ENCODE results near the gene RALGAPA2.

The RALGAPA2 gene

GRCh38 chr20:20501128-20501527, 211.3 kb downstream of the RALGAPA2 start:
- TF ChIP-seq CTCF (IDR thresholded peaks at IDR 0.05; ENCODE audit: low read depth, low read length): no peak
- no peak for DNase-seq (ENCODE audit: extremely low read depth, low read depth)

- TF ChIP-seq CTCF (IDR thresholded peaks at IDR 0.05; ENCODE audit: low read depth, low read length): no peak
- DNase-seq (ENCODE audit: extremely low read depth, low read depth): no peak
Measured at GRCh38 chr20:20500312-20500711, 212.1 kb downstream of the RALGAPA2 start.

GRCh38 chr20:20499439-20499838, 213.0 kb downstream of the RALGAPA2 start:
- DNase-seq (ENCODE audit: extremely low read depth, low read depth): no peak
- TF ChIP-seq CTCF (IDR thresholded peaks at IDR 0.05; ENCODE audit: low read depth, low read length): no peak

DNA sequence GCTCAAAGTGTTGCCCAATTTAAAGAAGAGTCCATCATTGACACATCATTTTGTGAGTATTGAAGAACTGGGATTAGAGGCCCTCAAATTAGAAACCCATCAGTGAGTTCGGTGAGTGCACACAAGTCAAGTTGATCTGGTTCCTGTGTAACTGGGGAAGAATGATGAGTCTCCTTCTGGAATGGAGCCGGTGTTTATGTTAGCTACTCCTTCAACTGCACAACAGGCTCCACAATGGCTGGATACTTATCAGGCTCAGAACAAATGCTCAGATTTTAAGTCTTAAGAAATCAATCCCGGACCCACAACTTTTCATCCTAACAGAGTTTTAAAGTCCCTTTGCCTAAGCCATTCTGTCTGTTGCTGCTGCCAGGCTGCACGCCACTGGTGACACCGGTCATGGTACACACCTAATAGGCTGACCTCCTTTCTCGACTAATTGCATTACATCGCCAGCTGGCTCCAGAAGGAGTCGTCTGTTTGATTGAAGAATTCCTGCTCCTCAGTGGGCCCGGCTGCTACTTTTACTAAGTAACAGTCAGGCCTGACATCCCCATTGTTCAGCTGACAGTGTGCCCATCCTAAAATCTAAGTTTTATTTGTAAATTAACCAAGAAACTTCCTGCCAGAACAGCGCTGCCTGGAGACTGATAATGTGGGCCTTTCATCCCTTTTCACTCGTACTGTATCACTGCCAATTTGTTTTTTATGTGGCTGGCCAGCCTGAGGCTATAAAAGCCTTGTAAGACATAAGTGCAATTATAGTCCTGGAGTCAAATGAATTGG, 214.2 kb downstream of the RALGAPA2 start:
- TF ChIP-seq CTCF (IDR thresholded peaks at IDR 0.05; ENCODE audit: low read depth, low read length): no peak
- no peak for DNase-seq (ENCODE audit: extremely low read depth, low read depth)

DNA sequence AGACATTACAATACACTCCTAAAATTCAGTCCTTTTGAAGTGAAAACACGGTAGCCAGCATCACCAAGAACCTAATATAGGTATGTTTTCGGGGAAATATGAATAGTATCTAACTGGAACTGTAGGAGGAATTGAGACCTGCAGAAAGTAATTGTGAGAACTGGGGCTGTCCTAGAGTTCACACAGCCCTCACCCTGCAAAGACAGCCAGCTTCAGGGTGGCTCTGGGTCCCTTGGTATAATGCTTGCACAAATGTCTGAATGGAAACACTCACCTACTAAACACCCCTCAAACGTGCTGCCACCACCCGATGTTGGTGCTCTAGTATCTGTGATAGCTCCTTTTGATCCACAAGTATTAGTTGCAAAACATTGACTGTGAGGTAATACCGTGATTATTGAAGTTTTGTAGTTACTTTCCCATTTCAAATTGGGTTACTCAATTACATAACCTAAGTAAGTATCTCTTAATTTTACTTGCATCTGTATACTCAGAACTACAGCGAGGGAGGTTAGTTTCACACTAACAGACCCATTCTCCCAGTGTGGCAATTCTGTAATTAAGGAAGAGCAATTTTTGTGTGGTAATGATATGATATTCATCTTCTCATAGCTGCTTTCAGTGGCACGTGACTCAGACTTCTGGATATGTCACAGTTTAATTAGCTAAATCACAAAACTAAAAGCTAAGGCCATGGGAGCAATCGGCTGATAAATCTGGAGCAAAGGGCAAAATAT, 215.0 kb downstream of the RALGAPA2 start:
- TF ChIP-seq CTCF (IDR thresholded peaks at IDR 0.05; ENCODE audit: low read depth, low read length): no peak
- no peak for DNase-seq (ENCODE audit: extremely low read depth, low read depth)

- no peak for DNase-seq (ENCODE audit: extremely low read depth, low read depth)
- no peak for TF ChIP-seq CTCF (IDR thresholded peaks at IDR 0.05; ENCODE audit: low read depth, low read length)
Measured at GRCh38 chr20:20495729-20496503, 216.5 kb downstream of the RALGAPA2 start.
